ENCODE results near the gene CCL4L2.
"Not testable (repeated sequence)": the region's sequence is repeated elsewhere in the genome, so short reads cannot be mapped to it uniquely, and the experiment has no call there.

CCL4L2 gene

DNA sequence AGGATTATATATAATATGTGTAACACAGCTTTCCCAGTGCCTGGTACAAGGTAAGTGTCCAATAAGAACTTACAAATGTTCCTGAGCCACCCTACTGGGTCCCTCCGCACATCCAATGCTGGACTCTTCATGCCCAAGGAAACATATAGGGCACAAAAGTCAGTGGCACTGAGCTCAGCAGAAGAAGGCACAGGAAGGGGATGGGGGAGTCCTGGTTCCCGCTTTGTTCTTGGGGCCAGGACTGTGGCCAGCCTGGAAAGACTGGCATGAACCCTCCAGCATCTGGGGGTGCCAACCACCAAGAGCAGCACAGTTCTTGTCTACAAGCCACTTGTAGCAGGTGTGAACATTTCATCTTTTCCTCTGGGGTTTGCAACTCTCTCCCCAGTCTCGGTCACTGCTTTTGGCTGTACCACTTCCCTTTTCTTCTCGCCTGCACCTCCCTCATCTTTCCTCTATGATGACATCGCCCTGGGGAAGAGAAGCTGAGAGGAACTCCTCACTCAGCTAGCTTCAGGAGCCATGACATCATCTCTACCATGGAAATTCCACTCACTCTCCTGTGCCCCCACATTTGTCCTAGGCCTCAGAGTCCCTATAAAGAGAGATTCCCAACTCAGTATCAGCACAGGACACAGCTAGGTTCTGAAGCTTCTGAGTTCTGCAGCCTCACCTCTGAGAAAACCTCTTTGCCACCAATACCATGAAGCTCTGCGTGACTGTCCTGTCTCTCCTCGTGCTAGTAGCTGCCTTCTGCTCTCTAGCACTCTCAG, at the start of gene CCL4L2:
Gene CCL4L2, plus strand, starts transcription at position 625 of the 773 bp plus-strand sequence.
- FAIRE-seq: not testable (repeated sequence)

DNA sequence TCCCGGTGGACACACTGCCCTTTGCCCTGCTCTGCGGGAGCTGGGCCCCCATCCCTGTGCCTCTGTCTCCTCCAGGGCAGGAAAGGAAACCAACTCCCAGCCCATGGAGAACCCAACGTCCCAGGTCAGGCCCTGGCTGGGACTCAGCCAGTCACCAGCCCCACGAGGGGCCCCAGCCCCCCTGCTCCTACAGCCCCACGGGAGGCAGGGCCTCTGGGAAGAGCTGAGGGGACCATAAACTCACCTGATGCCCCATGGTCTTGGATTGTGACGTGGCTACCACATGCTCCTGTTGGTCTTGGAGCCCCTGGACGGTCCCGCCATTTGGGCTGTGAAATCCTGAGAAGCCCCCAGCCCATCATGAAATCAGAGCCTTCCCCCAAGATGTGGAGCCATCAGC, 42.0 kb upstream of the CCL4L2 start:
- not testable (repeated sequence) for FAIRE-seq

DNA sequence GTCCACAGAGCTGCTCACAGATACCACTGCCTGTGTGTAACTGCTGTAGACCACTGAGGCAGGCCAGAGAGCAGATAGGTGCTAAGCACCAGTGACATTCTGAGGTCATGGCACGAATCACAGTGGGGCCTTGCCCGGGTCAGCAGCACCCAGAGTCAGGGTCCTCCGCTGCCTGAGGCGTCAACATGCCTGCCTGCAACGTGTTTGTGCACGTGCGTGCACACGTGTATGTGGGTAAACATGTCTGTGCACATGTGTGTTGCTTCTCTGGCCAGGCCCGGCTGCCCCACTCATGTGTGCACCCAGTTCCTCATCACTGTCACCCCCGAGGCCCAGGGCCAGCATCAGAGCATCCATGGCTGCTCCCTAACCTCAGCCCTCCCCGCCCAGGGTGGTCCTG, 34.3 kb upstream of the CCL4L2 start, which contains the start of gene TBC1D3B:
Gene TBC1D3B, minus strand, starts transcription at position 101 of the 400 bp plus-strand sequence. CDS start 1,586 bp downstream, outside the sequence.
- not testable (repeated sequence) for FAIRE-seq

DNA sequence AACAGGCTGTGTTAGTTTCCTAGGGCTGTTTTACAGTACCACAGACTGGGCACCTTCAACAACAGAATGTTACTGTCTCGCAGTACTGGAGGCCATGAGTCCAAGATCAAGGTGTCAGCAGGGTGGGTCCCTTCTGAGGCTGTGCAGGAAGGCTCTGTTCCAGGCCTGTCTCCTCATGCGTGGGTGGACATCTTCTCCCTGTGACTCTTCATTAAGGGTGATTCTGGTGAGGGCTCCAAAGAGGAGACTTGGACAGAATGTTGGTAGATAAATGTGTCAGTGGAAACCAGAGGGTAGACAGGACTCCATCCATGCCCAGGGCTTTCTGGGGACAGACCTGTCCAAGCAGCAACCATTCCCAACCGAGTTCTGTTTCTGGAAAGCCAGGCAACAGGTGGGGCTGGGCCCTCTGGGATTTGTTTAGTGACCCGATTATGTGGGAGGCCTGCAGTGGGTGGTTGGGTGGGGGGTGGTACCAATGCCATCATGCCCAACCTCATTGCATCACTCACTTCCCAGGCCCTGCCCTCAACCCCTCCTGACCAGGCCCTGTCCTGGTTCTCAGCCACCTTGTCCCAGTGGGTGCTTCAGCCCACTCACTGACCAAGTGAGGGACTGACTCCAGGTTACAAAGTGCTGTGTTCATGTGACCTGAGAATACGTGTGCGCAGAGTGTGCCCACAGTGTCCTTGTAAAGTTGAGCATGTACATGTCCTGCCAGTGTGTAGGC, 29.3 kb upstream of the CCL4L2 start:
- FAIRE-seq: not testable (repeated sequence)

DNA sequence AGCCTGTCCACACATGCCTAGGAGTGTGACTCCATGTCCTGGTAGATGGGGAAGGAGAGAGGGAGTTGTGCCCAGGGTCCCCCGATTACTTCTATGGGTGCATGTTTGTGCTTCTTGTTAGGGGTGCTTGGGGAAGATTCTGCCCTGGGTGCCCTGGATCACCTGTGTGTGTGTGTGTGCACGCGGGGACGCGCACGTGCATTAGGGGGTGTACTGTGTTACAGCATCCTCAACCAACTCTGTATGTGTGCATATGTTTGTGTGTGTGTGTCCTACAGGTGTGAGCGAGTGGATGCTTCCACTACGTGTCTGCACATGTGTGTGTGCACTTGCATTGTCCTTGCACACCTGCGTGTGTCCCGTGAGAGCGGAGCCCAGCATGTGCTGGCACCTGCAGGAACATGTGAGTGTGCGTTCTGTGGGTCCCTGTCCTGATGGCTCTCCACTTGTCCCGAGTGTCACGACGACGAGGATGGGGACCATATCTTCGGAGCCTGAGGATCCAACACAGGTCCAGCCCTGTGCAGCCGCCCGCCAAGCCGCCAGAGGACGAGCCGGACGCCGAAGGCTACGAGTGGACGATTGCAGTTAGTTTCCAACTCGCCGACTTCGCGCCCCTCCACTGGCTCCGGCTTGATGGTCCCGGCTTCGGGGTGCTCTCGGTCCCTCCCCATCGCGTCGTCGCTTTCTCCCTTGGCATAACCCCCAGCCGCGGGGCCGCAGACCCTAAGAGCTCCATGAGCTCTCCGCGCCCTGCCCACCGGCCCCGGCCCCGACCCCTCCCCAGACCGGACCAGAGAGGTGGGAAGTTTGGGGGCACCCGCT, 28.5 kb upstream of the CCL4L2 start:
- FAIRE-seq: no peak

DNA sequence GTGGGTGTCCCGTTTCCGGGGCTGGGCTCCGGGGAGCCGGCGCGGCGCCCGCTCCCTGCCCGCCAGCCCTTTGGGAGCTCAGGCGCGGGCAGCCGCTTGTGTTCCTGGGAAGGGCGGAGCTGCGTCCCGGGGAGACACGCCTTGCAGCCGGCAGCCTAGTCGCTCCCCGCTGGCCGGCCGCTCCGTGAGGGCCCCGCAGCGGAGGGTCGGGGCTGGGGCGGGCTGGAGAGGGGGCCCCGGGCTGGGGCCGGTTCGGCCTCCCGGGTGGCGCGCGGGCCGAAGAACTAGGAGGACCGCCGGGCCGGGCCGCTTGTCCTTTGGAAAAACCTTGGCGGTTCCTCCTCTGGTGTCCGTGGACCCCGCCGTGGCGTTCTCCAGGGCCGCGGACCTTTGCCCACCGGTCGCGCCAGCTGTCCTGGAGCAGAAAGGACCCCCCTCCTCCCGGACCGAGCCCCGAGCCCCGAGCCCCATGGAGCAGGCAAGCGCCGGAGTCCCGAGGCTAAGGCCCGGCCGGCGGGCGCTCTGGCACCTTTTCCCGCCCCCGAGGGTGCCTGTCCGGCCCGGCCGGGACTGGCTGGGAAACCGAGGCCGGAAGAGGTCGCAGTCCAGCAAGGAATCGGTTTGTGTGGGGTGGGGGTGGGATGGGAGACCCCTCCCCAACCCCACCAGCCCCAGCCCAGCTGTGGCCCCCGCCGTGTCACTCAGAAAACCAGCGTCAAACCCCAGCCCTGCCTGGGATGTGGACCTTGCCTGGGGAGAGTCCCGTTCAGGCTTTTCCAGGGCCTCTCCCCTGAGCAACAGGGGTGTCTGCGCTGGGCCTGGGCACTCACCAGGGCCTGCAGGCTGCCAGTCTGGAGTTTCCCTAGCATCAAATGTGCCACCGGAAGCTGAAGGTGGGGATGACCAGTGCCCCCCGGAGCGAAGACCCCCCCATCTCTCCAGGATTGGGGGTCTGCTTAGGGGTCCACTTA, 27.6 kb upstream of the CCL4L2 start:
- no peak for FAIRE-seq

DNA sequence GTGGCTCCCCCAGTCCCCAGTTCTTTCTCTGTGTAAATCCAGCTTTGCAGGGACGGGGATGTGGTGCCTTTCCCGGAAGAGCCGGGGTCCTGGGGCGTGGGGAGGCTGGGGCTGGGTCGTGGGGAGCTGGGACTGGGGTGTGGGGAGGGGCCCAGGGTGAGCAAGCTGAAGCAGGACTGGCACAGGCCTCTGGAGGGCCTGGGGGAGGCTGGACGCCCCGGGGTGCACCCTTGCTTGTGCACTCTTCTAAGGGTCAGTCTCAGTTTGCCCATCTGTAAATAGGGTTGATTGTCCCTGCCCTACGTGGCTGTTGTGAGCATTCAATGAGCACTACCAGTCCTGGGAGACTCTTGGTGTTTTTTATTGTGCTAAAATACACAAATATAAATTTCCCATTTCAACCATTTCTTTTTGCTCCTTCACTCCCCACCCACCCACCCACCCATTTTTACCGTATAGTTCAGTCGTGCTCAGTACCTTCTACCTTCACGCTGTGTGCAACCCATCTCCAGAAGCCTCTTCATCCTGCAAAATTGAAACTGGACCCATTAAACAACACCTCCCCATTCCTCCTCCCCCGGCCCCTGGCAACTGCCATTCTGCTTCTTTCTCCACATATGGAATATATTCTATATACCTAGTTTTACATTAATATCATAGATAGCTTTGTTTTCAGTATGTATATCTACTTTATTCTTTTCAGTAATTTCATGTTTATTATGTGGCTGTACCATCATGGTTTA, 26.7 kb upstream of the CCL4L2 start:
- no peak for FAIRE-seq

DNA sequence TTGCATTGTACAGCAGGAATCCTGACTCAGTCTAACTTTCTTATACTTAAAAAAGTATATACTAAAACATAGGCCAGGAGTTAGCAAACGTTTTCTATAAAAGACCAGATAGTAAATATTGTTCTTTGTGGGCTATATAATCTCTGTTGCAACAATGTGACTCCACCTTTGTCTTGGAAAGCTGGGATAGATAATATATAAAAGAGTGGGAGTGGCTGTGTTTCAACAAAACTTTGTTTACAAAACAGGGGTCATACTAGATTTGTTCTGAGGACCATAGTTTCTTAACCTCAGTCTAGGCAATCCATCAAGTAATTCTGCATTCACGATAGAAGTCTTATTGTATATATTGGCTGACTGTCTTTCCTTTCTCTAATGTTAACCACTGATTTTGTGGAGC, 25.4 kb upstream of the CCL4L2 start:
- no peak for FAIRE-seq

DNA sequence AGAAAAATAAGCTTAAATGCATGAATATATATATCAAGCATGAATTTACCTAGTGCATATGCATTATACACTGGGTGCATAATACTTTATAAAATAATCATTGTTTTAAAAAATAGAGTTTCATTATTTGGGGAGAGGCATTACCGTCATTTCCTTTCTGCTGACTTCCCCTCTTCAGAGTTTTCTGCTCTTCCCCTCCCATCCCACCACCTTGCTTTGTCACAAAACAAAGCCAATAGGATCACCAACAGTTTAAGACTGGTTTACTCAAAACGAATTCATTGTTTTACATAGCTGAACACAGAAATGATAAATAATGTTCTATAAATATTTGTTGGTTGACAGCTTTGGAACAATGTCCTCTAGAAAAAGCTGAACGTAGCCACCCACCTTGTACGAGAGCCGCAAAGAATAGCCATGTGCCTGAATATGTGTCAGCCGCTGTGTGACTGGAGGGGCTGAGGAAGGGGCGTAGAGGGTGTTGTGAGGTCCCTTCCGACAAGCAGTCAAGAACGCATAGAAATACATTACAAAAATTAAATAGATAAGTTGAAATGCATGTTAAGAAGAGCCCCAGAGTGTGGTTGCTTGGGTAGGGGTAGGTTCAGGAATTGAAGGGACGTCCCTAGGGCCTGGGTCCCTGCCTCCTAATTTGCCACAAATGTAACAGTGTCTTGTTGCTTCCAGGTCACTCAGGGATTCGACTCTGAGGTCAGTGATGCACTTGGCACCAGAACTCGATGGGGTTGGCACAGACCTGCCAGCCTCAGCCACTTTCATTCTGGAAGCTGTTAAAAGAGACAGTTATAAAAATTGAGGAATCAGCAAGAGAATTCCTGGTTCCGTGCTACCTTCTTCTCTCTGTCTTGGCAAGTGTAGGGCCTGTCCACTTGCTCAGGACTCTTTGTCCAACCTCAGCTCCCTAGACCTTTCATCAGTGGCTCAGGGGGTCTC, 23.8 kb upstream of the CCL4L2 start:
- not testable (repeated sequence) for FAIRE-seq

DNA sequence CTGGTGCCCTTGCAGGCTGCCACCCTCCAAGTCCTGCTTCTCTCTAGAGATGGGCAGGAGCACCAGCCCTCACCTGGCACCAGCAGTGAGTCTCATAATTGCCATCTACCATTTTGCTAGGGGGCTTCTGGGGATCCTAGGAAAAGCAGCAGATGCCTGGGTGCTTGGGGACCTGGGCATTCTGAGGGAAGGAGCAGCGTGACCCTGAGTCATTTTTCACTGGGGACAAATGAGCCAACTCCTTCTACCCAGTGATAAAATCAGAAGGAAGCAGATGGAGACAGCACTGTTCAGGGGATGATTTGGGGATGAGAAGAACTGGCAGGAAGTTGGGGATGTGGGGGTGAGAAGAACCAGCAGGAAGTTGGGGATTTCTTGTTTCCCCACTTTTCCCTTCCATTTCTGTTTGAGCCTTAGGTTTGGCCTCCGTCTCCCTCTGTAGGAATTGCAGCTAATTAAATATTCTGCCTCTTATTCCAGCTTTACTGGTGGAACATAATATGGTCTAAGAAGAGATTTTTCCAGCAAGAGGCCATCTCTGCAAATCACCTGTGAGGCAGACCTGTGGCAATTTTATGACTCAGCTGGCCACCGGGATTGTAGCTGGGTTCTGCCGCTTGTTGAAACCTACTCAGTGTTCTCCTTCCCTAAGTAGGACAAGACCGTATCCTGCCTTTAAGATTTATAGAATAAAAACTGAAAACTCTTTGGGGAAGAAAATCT, 22.8 kb upstream of the CCL4L2 start:
- not testable (repeated sequence) for FAIRE-seq

DNA sequence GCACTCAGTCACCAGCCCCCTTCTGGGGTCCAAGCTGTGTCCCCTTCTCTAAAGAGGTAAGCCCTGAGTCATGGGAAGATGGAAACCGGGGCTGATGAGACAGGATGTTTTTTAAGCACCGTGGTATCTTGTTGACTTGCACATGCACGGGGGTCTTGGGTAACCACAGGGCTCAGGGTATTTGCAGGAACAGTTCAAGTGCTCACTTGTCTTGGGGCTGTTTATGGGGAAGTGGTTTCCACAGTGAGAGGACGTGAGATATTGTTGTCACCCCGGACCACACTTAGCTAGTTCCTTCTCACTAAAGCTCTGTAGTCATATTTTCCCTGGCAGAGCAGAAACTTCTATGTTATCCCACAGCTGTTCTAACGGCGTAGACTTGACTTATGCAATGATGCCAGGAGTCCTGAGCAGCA, 22.0 kb upstream of the CCL4L2 start:
- no peak for FAIRE-seq

DNA sequence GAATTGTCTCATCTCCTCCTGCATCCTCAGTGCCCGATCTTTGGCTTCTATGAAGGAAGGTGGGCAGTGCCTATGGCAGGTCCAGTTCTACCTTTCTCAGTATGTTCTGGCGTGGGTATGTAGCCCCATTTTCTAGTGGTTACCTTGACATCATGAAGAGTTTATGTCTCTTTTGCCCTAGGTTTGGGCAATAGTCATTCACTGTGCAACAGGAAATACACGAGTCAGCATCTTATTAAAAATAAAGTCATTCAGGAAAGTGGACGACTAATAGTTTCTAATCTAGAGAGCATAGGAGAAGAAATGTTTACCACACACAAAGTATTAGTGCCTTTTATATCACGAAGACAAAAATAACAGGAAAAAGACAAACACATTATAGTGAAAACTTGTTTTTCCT, 20.9 kb upstream of the CCL4L2 start:
- not testable (repeated sequence) for FAIRE-seq

DNA sequence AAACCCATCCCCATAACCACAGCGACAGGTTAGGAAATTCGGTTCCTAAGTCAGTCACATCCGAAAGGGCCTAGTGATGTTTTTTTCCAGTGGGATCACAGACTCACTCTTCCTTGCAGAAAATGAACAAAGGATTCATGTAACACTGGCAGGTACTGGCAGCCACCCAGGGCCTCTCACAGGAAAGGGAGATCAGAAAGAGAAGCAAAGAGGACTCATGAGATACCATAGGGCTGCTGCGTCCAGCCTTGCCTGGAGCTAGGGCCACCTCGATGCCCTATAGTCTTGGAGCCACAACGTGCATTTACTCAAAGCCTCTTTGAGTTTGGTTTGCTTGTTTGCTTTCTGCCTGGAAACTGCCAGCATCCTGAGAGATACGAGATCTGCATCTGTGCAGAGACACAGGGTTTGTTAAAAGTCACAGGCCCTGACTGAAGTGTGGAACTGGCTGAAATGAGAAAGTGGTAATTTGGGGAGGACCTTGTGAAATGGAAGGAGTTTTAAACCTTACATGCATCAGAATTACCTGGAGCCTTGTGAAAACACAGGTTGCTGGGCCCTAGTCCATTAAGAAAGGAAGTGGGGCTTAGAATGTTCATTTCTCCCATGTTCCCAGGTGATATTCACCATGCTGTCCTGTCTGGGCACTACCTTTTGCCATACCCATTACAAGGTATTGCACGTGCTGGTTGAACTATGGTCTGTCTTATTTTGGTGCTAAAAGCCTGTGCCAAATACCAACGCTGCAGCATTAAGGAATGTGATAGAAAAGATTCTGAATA, 20.1 kb upstream of the CCL4L2 start:
- not testable (repeated sequence) for FAIRE-seq

DNA sequence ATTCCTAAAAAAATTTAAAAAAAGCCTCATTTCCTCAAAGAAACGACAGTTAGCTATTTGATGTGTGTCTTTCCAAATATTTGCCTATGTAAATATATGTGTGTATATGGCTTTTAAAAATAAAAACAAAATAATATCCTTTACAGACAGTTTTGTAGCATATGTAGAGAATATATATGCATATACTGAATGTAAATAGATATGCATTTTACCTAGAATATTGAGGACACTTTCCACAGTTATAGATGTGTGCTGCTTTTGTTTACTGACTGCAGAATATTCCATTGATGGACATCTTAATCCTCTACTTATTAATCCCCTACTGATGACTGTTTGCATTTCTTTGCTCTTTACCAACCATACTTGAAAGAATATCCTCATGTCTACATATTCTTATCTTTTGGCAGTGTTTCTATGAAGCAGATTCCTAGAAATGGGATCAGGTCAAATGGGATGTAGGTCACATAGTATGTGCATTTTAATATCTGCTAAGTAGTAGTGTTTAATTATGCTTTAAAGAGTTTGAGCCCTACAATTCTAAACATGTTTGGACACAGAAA, 17.6 kb upstream of the CCL4L2 start:
- no peak for FAIRE-seq

DNA sequence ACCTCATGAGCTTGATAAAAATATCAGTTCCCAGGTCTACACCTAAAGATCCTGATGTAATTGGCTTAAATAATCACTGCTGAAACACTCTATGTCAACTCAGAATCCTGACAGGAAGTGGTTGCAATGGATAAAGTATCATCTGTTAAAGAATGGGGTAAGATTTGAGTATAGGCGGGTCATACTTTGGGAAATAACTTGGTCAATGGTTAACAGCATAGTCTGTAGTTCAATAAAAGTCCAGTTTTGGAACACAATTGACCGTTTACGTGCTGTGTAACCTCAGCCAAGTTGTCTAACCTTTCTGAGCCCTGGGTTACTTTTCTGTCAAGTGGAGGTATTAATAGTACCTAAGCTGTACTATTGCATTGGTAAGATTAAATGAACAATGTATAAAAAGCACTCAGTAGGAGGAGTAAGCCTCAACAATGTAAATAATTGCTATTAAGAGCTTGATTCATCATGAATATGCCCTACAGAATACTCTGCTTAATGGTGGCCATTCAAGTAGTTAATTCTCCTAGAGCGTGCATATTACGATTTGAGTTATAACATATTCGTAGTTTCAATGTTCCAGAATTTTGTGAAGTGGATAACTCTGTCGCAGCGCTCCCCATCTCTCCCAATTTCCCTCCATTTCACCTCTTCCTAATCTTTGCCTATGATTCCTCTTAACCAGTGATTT, 16.6 kb upstream of the CCL4L2 start:
- FAIRE-seq: not testable (repeated sequence)

DNA sequence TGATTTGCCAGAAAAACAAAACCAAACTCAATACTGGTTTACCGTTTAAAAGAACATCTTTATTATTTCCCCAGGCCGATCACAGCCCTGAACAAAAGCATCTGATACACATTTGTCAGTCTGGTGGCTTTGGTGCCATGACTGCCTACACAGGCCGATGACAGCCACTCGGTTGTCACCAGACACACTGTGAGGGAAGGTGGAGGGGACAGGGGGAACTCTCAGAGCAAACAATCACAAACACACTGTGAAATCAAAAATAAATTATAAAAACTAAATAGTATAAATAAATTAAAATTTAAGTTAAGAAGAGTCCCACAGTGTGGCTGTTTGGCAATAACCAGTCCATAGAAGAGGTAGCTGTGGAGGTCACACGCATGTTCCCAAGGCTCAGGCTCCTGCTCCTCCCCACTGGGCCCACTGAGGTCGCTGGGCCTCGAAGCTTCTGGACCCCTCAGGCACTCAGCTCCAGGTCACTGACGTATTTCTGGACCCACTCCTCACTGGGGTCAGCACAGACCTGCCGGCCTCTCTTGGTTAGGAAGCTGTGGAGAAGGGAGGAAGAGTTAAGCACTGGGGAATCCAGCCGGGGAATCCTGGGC, 15.9 kb upstream of the CCL4L2 start:
- FAIRE-seq: not testable (repeated sequence)
